ENCODE results near the gene GUCA2B. TPM values are rescaled to one million over a fixed set of nuclear protein-coding genes. Genes with fewer than 3 reads are reported as not detected.

Gene GUCA2B
- total and polyA plus RNA-seq, 5 donors, result not detected

GRCh38 chr1:42143896-42144710, 9.1 kb upstream of the GUCA2B start:
- no peak for DNase-seq
- H3K27ac ChIP-seq (ENCODE audit: low read length), result no peak overlapping the region
- WGBS, result 50% methylated on average over 13 of the region's 13 CpGs
- intact Hi-C loops (cut with DNase I), result loop anchor here in 1 of 4 donors (10.0 kb wide), 1 partner anchor 601 kb away; the partner anchor contains the start of gene CLDN19
- H3K4me3 ChIP-seq (ENCODE audit: low read length), result no peak overlapping the region
- ATAC-seq, result no peak
- H3K4me1 ChIP-seq (ENCODE audit: control insufficient read depth, insufficient read depth, low read length), result no peaks in the 10 kb centered on the region
- no peaks in the 10 kb centered on the region for H3K27me3 ChIP-seq (ENCODE audit: control insufficient read depth, insufficient read depth)
- H3K9me3 ChIP-seq (ENCODE audit: control insufficient read depth, low read length), result no peaks in the 10 kb centered on the region

GRCh38 chr1:42144711-42145388, 8.4 kb upstream of the GUCA2B start:
- H3K27ac ChIP-seq (ENCODE audit: low read length), result no peak overlapping the region
- H3K4me3 ChIP-seq (ENCODE audit: low read length), result no peak overlapping the region
- no peaks in the 10 kb centered on the region for H3K9me3 ChIP-seq (ENCODE audit: control insufficient read depth, low read length)
- ATAC-seq, result no peak
- no peaks in the 10 kb centered on the region for H3K4me1 ChIP-seq (ENCODE audit: control insufficient read depth, insufficient read depth, low read length)
- H3K27me3 ChIP-seq (ENCODE audit: control insufficient read depth, insufficient read depth), result no peaks in the 10 kb centered on the region
- 68% methylated on average over 12 of the region's 12 CpGs for WGBS
- intact Hi-C loops (cut with DNase I), result loop anchor here in 1 of 4 donors (10.0 kb wide), 1 partner anchor 600 kb away; the partner anchor contains the start of gene CLDN19
- no peak for DNase-seq

- no peaks in the 10 kb centered on the region for H3K9me3 ChIP-seq (ENCODE audit: control insufficient read depth, low read length)
- 58% methylated on average over 8 of the region's 8 CpGs for WGBS
- no peak overlapping the region for H3K27ac ChIP-seq (ENCODE audit: low read length)
- intact Hi-C loops (cut with DNase I), result loop anchor here in 1 of 4 donors (10.0 kb wide), 1 partner anchor 599 kb away; the partner anchor contains the start of gene CLDN19
- no peaks in the 10 kb centered on the region for H3K4me1 ChIP-seq (ENCODE audit: control insufficient read depth, insufficient read depth, low read length)
- no peaks in the 10 kb centered on the region for H3K27me3 ChIP-seq (ENCODE audit: control insufficient read depth, insufficient read depth)
- DNase-seq (no peak), ATAC-seq (peak in 1 of 2 donors; percentile 13)
- no peak overlapping the region for H3K4me3 ChIP-seq (ENCODE audit: low read length)
Observed at GRCh38 chr1:42145389-42145716, 7.9 kb upstream of the GUCA2B start.

DNA sequence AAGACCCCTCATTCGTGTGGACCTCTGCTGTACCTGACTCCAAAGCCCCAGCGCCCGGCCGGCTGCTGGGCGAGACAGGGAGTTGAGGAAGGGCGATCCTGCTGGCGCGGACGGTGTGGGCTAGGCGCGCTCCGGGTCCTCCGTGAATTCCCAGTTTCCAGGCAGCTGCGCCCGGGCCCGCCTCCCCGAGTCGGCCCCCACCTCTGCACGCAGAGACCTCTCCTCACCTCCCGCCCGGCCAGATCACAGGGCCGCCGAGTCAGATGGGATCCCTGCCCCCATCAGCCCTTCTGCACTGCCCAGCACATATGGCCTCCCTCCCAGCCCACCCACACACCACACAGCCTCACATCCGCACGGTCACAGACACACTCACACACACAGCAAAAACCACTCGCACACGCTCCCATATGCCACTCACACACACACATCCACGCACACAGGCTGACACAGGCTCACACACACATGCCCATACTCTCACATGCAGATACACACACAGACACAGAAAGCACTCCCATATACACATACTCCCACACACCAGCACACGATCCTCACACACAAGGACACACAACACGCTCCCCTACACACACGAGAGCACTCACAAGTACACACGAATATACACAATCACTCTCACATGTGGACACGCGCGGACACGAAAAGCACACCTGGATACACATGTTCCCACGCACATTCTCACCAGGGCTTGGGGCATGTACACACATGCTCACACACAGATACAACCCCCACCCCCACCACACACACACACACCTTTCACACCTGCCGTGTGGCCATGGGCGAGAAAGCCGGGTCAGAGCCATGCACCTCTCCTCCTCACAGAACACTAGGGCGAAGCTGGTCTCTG, 7.2 kb upstream of the GUCA2B start:
- no peaks in the 10 kb centered on the region for H3K9me3 ChIP-seq (ENCODE audit: control insufficient read depth, low read length)
- intact Hi-C loops (cut with DNase I), result loop anchor here in 1 of 4 donors (10.0 kb wide), 1 partner anchor 599 kb away; the partner anchor contains the start of gene CLDN19
- no peaks in the 10 kb centered on the region for H3K4me1 ChIP-seq (ENCODE audit: control insufficient read depth, insufficient read depth, low read length)
- peak in 1 of 2 donors; percentile 11 for ATAC-seq
- no peak overlapping the region for H3K4me3 ChIP-seq (ENCODE audit: low read length)
- H3K27ac ChIP-seq (ENCODE audit: low read length), result no peak overlapping the region
- DNase-seq, result no peak
- WGBS, result 48% methylated on average over 41 of the region's 41 CpGs
- no peaks in the 10 kb centered on the region for H3K27me3 ChIP-seq (ENCODE audit: control insufficient read depth, insufficient read depth)

DNA sequence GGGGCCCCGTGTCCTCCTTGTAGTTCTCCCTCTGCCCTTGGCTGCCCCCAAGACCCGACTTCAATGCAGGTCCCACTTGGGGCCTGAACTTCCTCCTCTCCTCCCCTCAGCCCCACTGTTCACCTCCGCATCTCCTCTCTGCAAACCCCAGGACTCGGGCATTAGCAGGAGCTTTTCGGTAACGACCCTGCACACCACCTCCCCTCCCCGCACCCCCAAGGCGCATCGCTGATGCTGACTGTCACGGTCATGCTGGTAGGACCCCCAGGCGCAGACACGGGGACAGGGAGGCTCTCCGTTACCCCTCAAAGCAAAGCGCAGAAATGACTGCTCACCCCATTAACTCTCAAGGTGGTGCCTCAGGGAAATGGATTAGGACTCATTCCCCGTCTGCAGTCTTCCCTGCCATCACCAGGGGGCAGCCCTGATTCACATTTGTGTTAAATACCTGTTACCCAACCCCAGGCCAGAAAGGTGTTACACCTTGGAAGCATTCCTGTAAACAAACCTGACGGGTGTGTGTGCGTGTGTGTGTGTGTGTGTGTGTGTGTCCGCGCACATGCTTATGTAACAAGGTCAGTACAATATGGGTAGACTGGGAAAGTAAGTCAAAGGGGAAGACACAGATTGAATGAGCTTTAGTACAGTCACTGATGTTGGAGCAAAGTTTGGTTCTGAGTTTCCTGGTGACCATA, 6.4 kb upstream of the GUCA2B start:
- H3K9me3 ChIP-seq (ENCODE audit: control insufficient read depth, low read length), result no peaks in the 10 kb centered on the region
- peak; percentile 51 to 80 (median 79) for DNase-seq
- H3K4me3 ChIP-seq (ENCODE audit: low read length), result no peak overlapping the region
- intact Hi-C loops (cut with DNase I), result loop anchor here in 1 of 4 donors (10.0 kb wide), 1 partner anchor 598 kb away; the partner anchor contains the start of gene CLDN19
- peak; percentile 42 to 65 for ATAC-seq
- H3K27me3 ChIP-seq (ENCODE audit: control insufficient read depth, insufficient read depth), result no peaks in the 10 kb centered on the region
- H3K4me1 ChIP-seq (ENCODE audit: control insufficient read depth, insufficient read depth, low read length), result no peaks in the 10 kb centered on the region
- 15% methylated on average over 19 of the region's 19 CpGs for WGBS
- no peak overlapping the region for H3K27ac ChIP-seq (ENCODE audit: low read length)

- Histone ChIP-seq H3K27ac (ENCODE audit: low read length) (no peak overlapping the region), H3K4me1 (ENCODE audit: control insufficient read depth, insufficient read depth, low read length) (no peaks in the 10 kb centered on the region), H3K9me3 (ENCODE audit: control insufficient read depth, low read length) (no peaks in the 10 kb centered on the region), H3K27me3 (ENCODE audit: control insufficient read depth, insufficient read depth) (no peaks in the 10 kb centered on the region), H3K4me3 (ENCODE audit: low read length) (no peak overlapping the region)
- WGBS, result 75% methylated on average over 1 of the region's 1 CpG
- intact Hi-C loops (cut with DNase I), result loop anchor here in 1 of 4 donors (10.0 kb wide), 1 partner anchor 597 kb away; the partner anchor contains the start of gene CLDN19
- no peak for ATAC-seq
- no peak for DNase-seq
Observed at GRCh38 chr1:42148166-42148565, 5.0 kb upstream of the GUCA2B start.

GRCh38 chr1:42150651-42151050, 2.6 kb upstream of the GUCA2B start:
- DNase-seq, result no peak
- no peak for ATAC-seq
- intact Hi-C loops (cut with DNase I), result no loop called here
- Histone ChIP-seq H3K9me3 (ENCODE audit: control insufficient read depth, low read length) (no peaks in the 10 kb centered on the region), H3K27ac (ENCODE audit: low read length) (no peak overlapping the region), H3K4me1 (ENCODE audit: control insufficient read depth, insufficient read depth, low read length) (no peaks in the 10 kb centered on the region), H3K27me3 (ENCODE audit: control insufficient read depth, insufficient read depth) (no peaks in the 10 kb centered on the region), H3K4me3 (ENCODE audit: low read length) (no peak overlapping the region)
- WGBS, result 70% methylated on average over 5 of the region's 5 CpGs

DNA sequence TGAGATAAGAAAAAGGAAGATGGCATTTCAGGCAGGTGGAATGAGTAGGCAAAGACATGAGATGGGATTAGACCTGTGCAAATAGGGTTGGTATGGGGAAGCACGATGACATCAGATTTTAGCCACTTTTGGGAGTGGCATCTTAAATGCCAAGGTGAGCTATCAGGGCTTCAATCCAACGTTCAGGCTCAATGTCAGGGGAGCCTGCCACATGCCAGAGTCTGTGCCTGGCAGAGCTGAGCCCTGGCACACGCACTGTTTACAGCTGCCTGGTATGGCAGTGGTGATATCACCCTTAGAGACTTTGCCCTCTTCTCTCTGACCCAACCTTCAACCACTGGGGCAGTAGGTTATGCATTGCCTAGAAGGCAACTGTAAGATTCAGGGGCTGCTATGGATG, 1.1 kb upstream of the GUCA2B start:
- WGBS, result 60% methylated on average over 3 of the region's 3 CpGs
- Histone ChIP-seq H3K27me3 (ENCODE audit: control insufficient read depth, insufficient read depth) (no peaks in the 10 kb centered on the region), H3K4me3 (ENCODE audit: low read length) (no peak overlapping the region), H3K9me3 (ENCODE audit: control insufficient read depth, low read length) (no peaks in the 10 kb centered on the region), H3K4me1 (ENCODE audit: control insufficient read depth, insufficient read depth, low read length) (no peaks in the 10 kb centered on the region), H3K27ac (ENCODE audit: low read length) (no peak overlapping the region)
- ATAC-seq (peak in 1 of 2 donors; percentile 54), DNase-seq (no peak)
- intact Hi-C loops (cut with DNase I), result no loop called here

DNA sequence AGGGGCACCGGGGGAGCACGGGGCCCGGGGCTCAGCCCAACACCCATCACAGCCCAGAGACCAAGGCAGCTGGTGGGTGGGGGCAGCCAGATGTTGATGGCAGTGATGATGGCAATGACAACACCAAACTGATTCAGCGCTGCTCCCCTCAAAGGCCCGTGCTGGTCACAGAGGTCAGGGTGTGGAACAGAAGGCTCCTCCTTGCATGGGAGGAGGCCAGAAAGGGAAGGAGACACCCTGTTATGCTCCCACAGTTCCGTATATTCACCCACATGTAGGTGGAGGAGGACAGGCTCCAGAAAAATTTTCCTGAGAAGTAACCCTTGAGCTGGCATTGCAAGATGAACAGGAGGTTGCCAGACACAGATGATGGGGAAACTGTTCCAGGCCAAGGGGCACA, 414 bp downstream of the GUCA2B start:
- no peaks in the 10 kb centered on the region for H3K9me3 ChIP-seq (ENCODE audit: control insufficient read depth, low read length)
- WGBS, result 75% methylated on average over 6 of the region's 6 CpGs
- H3K4me1 ChIP-seq (ENCODE audit: control insufficient read depth, insufficient read depth, low read length), result no peaks in the 10 kb centered on the region
- no peak overlapping the region for H3K27ac ChIP-seq (ENCODE audit: low read length)
- ATAC-seq (no peak), DNase-seq (no peak)
- intact Hi-C loops (cut with DNase I), result no loop called here
- no peak overlapping the region for H3K4me3 ChIP-seq (ENCODE audit: low read length)
- no peaks in the 10 kb centered on the region for H3K27me3 ChIP-seq (ENCODE audit: control insufficient read depth, insufficient read depth)

DNA sequence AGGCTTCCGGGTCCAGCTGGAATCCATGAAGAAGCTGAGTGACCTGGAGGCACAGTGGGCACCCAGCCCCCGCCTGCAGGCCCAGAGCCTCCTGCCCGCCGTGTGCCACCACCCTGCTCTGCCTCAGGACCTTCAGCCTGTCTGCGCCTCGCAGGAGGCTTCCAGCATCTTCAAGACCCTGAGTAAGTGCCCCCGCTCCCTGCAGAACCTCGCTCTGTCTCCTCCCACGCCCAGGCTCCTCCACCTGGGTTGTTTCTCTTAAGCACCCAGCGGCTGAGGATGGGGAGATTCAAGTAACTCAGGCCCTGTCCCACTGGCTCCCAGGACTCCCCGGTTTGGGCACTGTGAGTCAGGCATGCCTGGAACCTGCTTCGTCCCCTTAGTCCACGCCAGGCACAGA, 1.5 kb downstream of the GUCA2B start:
- no peak for DNase-seq
- intact Hi-C loops (cut with DNase I), result no loop called here
- Histone ChIP-seq H3K27me3 (ENCODE audit: control insufficient read depth, insufficient read depth) (no peaks in the 10 kb centered on the region), H3K9me3 (ENCODE audit: control insufficient read depth, low read length) (no peaks in the 10 kb centered on the region), H3K27ac (ENCODE audit: low read length) (no peak overlapping the region), H3K4me3 (ENCODE audit: low read length) (no peak overlapping the region), H3K4me1 (ENCODE audit: control insufficient read depth, insufficient read depth, low read length) (no peaks in the 10 kb centered on the region)
- WGBS, result 87% methylated on average over 13 of the region's 13 CpGs
- ATAC-seq, result peak in 1 of 2 donors; percentile 17
